IPS-15b (cell line): ENCODE results near the gene ELP2.

Source experiments
- H3K27me3 ChIP-seq: one replicate; pipeline ENCODE4 v1.6.1; 2013; ENCODE audit warnings: low read length; ENCODE audit not compliant: control insufficient read depth, insufficient read depth
- H3K36me3 ChIP-seq: one replicate; pipeline ENCODE4 v1.6.1; 2013; ENCODE audit warnings: low read length; ENCODE audit not compliant: control insufficient read depth, insufficient read depth
- H3K4me1 ChIP-seq: one replicate; pipeline ENCODE4 v1.6.1; 2013; ENCODE audit warnings: mild to moderate bottlenecking, low read length; ENCODE audit not compliant: control insufficient read depth, insufficient read depth
- H3K4me3 ChIP-seq: one replicate; pipeline ENCODE4 v1.5.1; 2013; ENCODE audit warnings: low read depth, low read length
- H3K9ac ChIP-seq: one replicate; pipeline ENCODE4 v1.6.1; 2013; ENCODE audit warnings: low read depth, mild to moderate bottlenecking, low read length
- H3K9me3 ChIP-seq: one replicate; pipeline ENCODE4 v1.6.1; 2013; ENCODE audit warnings: mild to moderate bottlenecking, low read length; ENCODE audit not compliant: control insufficient read depth, insufficient read depth

The ELP2 gene

GRCh38 chr18:36214811-36215210 is 85.1 kb downstream of the ELP2 start:
- Histone ChIP-seq H3K4me3 (no peak overlapping the region), H3K9ac (no peak overlapping the region), H3K27me3 (no peaks in the 10 kb centered on the region), H3K36me3 (no peaks in the 10 kb centered on the region), H3K9me3 (no peaks in the 10 kb centered on the region), H3K4me1 (no peaks in the 10 kb centered on the region)

GRCh38 chr18:36215577-36215976 is 85.9 kb downstream of the ELP2 start:
- H3K9ac ChIP-seq: no peak overlapping the region
- no peaks in the 10 kb centered on the region for H3K27me3 ChIP-seq
- no peak overlapping the region for H3K4me3 ChIP-seq
- H3K36me3 ChIP-seq: no peaks in the 10 kb centered on the region
- H3K9me3 ChIP-seq: no peaks in the 10 kb centered on the region
- no peaks in the 10 kb centered on the region for H3K4me1 ChIP-seq

GRCh38 chr18:36217348-36217747 is 87.6 kb downstream of the ELP2 start:
- Histone ChIP-seq H3K9ac (no peak overlapping the region), H3K9me3 (no peaks in the 10 kb centered on the region), H3K4me3 (no peak overlapping the region), H3K27me3 (no peaks in the 10 kb centered on the region), H3K36me3 (no peaks in the 10 kb centered on the region), H3K4me1 (no peaks in the 10 kb centered on the region)

- Histone ChIP-seq H3K36me3 (no peaks in the 10 kb centered on the region), H3K4me1 (no peaks in the 10 kb centered on the region), H3K9ac (no peak overlapping the region), H3K27me3 (no peaks in the 10 kb centered on the region), H3K4me3 (no peak overlapping the region), H3K9me3 (no peaks in the 10 kb centered on the region)
Observed at GRCh38 chr18:36229188-36229587, 99.5 kb downstream of the ELP2 start.
